Mucosa of gallbladder (tissue), 1 donor: ENCODE measurements around the gene SNCB. TPM values are rescaled to one million over a fixed set of nuclear protein-coding genes. Genes with fewer than 3 reads are reported as not detected.

Experiments
- DNase-seq: peaks from one replicate; pipeline ENCODE4 v3.0.0-alpha.2; 2020; ENCODE audit warnings: low spot score
- total RNA-seq: library from RNA; stranded (reverse); gene quantifications from one replicate; pipeline ENCODE4 v1.2.1, GENCODE V29; 2021
- donor health status: DM: no; HTN: no; CAD: no.

SNCB gene
- total RNA-seq, 1 donor from 2014 or later: 0.14 TPM

DNA sequence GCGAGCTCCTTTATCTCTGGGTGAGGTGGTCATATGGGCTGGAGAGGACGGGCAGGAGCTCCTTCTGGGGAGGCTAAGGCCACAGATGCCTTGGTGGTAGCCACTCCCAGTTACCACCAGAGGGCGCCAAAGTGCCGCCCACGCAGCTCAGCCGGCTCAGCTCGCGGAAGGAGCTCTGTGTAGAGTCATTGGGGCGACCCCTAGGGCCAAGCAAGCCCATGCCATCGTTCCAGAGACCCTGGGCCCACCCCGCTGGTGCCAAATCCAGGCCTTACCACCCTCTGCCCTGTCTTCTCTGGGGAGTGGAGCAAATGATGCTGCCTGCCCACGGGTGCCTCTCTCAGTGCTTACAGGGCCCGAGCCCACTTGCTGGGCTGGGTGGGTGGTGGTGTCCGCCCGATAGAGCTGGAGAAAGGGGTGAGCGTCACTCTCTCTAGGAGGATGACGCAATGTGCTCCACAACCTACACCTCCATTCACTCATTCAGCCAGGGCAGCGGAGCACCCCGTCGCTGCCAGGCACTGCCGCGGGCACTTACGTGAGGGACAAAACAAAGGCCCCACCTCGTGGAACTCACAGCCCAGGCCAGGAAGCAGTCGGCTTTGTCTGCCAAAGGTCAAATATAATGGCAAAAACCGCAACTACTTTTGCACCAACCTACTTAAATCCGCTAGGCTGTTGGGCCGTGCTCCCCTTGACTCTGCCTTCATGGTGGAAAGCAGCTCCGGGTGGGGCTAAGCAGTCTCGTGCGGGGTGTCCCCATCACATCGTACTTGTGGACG is 30.7 kb upstream of the SNCB start:
- peak; percentile 66 for DNase-seq

DNA sequence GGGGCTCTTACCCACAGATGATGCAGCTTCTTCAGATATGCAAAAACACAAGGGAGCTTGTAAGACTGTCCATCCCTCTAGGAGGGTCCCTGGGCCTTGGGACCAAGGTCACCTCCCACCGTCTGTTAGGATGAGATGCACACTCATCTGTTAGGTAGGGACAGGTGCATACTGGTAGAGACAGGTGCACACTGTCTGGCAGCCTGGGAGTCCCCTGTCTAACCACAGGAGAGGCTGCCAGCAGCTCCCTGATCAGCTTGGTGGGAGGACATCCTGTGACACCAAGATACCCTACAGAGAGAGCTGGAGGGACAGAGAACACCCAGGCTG is 30.2 kb upstream of the SNCB start:
- no peak for DNase-seq

DNA sequence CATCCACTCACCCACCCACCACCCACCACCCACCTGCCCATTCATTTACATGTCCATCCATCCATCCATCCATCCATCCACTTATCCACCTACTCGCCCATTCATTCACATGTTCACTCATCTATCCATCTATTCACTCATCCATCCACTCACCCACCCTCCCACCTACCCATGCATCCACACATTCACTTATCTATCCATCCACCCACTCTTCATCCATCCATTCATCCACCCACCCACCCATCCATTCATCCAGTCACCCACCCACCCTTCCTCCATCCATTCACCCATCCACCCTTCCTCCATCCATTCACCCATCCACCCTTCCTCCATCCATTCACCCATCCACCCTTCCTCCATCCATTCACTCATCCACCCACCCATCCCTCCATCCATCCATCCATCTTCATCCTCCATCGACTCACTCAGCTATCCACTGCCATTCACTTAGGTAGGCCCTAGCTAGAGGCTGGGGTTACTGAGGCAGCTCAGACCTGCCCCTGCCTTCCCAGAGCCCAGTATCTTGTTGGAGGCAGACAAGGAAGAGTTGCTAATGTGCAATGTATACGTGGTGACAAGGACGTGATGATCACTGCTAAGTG is 29.6 kb upstream of the SNCB start:
- DNase-seq: no peak

DNA sequence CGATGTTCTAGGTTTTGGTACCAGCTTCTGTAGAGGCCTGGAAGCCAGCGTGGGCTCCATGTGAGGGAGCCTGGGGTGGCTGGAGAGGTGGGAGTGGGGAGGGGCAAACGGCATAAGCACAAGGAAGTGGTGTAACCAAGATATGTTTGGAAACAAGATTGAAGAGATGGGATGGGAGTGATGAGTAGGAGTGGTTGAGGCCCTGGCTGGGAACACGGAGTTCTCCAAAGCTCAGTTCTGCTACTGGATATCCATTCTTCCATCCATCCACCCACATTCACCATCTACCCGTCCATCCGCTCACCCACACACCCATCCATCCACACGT is 29.1 kb upstream of the SNCB start:
- DNase-seq: no peak

DNA sequence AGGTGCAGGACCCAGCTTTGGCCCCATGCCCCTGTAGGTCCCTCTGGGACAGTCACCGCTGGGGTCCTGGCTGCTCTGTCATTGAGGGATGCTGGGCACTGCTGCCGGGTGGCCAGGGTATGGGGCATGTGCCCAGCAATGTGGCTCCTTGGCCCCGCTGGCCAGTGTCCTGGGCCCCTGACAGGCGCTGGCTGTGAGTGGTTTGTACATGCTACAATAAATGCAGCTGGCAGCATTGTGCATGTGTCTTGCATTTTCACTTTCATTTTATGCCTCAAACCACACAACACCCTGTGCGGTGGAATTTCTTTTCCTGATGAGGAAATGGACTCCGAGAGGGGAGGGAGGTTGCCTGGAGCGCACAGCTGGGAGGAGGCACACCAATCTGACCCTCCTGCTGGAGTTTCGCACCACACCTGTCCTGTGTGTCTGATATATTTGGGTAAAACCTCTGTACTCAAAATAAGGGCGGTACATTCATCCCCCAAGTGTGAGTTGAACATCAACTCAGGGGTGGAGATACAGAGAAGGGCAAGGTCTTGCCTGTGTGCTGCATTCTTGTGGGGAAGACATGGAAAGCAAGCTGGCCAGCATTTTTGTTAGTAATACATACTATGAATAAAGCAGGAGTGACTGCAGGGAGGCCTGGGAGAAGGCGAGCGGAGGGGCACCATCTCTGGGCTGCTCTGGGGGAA is 28.6 kb upstream of the SNCB start:
- no peak for DNase-seq

DNA sequence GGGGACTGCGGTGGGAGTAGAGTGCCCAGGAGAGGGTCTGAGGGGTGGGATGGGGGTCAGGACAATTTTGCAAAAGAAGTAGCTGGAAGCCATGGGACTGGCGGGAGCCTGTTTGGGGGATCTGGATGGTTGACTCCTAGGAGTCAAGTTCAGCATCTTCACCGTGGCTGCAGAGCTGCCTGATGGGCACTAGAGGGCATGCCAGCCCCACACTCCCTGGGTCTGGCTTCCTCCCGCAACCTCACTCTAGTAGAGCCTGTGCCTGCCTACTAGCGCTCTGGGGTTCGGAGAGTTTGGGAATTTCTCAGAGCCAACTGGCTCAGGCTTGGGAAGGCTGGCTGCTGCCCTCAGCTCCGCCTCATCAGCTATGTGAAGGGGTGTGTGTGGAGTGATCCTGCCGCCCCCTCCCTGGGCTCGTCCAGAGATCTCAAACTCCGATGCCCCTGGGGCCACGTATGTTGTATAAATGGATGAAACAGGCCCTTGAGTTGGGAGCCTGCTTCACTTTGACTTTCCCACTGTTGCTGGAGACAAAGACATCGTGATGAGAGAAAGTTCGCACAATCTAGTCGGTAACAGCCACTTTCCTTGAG is 27.8 kb upstream of the SNCB start:
- DNase-seq: peak; percentile 60

DNA sequence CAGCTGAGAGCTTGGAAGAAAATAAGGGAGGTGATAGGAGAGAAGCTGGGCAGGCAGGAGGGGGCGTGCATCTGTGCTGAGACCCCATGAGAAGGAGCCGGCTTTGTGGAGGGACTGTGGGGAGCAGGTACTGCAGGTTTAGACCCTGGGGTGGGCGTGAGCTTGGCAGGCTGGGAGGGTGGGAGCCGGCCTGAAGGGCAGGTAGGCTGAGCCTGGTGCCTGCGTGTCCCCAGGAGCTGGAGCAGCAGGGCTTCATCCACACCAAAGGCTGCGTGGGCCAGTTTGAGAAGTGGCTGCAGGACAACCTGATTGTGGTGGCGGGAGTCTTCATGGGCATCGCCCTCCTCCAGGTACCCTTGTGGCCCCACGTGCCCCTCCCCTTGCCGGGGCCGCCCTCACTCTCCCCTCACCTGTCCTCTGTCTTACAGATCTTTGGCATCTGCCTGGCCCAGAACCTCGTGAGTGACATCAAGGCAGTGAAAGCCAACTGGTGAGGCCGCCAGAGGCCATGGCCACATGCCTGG is 26.2 kb upstream of the SNCB start:
- no peak for DNase-seq

DNA sequence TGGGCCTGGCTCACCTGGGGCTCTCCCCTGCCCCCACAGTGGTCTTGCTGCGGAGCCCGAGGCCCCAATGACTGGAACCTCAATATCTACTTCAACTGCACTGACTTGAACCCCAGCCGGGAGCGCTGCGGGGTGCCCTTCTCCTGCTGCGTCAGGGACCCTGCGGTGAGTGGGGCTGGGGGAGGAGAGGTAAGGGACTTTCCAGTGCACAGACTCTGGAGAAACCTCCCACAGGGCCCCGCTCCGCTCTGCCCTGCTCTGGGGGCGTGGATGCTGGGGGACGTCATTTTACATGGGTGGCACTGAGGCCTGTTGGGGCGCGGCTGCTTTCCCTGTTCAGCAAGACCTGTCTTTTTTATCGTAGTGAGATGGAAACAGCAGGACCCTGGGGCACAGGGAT is 24.5 kb upstream of the SNCB start:
- no peak for DNase-seq

DNA sequence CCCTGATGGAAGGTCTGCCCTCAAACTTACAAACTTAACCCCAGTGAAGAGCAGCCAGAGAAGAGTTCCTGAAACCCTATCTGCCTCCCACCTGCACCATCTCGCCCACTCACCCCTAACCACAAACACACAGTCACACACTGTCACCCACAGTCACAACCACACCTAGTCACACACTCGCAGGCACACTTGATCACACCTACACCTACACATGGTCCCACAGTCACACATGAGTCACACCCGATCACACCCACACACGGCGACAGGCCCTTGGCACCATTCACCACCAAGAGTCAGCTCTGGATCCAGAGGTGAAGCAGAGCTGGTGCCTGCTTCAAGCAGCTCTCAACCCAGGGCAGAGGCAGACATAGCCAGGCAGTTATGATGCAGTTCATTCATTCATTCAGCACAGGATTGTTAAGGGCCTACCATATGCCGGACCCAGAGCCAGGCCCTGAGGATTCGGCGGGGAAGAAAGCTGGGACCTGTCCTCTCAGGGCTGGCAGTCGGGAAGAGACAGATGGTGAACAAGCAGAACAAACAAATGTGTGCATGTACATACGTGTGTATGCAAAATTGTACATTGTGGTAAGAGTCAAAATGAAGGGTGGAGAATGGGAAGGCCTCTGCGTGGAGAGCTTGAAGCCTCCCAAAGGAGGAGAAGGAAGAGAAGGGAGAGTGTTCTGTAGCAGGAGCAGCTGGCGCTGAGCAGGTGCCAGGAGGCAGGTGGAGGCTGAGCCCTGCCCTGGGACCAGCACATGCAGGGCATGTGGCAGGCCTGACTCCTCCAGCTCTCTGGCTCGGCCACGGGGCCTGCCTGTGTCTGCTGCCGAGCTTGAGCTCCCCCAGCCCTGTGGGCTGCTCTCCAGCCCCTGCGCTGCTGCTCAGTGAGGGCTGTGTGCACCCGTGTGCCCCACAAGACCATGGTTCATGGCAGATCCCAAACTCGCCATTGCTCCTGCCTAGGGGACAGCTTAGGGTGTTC is 23.4 kb upstream of the SNCB start:
- no peak for DNase-seq

DNA sequence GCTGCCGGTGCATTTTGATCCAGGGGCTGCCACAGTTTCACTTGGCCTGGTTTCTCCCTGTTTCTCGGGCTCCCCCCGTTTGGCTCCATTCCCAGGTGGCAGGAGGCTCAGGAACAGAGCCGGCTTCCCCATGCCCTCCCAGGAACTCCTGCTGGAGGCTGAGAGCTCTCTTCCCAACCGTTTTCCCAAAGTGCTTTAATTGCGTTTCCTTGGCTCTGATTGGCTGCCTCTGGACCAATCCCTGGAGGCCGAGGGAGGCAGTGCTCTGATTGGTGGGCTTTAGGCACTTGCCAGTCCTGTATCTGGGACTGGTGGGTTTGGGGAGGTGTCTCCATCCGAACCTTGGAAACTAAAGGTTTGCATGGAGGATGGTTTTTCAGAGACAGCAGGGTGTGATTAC is 21.8 kb upstream of the SNCB start:
- no peak for DNase-seq

DNA sequence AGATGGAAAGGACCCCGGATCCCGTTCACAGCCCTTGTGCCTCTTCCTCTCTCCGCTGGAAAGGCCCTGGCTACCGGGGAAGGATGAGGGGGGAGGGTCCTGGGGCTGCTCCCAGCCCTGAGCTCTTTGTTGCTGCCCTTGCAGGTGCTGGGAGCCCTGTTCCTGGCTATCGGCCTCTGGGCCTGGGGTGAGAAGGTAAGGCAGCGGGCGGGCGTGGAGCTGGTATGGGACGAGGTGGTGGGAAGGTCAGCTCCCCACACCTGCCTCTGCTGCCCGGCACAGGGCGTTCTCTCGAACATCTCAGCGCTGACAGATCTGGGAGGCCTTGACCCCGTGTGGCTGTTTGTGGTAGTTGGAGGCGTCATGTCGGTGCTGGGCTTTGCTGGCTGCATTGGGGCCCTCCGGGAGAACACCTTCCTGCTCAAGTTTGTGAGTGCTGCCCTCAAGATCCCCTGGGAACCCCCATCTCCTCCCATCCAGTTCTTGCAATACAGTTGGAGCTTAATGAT is 21.2 kb upstream of the SNCB start:
- DNase-seq: no peak

DNA sequence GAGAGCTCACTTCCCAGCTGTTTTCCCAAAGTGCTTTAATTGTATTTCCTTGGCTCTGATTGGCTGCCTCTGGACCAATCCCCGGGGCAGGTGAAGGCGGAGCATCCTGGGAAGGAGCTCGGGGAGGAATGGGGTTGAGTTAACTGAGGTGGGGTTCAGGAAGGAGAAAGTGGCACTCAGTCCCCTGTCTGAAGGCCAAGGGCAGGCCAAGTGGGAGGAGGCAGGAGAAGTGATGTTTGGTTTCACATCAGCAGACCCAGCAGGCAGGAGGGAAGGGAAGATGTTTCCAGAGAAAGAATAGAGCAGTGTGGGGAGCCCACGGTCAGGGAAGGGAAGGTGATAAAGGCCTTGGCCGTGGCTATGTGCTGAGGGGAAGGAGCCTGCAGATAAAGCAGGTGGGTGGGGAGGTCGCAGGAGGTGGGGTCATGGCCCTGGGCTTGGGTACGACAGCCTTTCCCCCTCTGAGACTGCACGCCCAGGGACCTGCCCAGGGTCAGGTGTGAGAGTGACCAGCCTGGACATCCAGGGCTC is 20.1 kb upstream of the SNCB start:
- DNase-seq: no peak

DNA sequence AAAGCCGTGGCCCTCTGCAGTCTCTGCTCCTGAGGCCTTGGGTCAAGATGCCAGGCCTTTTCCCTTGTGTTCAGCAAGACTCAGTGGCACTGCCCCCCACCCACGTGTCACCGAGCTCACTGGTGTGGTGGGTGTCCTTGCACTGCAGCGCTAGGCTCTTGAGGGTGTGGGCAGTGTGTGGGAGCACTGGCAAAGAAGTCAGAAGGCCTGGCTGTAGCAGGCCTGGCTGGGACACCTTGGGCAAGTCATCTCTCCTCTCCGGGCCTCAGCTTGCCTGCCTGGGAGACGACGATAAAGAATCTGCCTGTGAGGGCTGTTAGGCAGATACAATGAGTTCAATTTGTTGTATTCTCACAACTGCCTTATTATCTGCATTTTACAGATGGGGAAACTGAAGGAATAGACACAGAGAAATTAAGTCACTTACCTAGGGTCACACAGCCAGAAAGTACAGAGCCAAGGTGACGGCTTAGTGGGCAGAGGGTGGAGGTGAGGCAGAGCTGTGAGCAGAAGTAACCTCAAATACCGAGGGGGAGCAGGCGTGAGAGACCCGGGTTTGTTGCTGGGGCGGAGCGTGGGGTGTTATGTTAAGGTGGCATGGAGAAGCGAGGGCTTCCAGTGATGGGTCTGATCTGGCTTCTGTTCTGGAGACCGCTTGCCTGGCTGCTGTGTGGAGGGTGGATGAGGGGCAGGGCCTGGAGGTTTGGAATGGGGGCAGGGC is 18.3 kb upstream of the SNCB start:
- DNase-seq: no peak

DNA sequence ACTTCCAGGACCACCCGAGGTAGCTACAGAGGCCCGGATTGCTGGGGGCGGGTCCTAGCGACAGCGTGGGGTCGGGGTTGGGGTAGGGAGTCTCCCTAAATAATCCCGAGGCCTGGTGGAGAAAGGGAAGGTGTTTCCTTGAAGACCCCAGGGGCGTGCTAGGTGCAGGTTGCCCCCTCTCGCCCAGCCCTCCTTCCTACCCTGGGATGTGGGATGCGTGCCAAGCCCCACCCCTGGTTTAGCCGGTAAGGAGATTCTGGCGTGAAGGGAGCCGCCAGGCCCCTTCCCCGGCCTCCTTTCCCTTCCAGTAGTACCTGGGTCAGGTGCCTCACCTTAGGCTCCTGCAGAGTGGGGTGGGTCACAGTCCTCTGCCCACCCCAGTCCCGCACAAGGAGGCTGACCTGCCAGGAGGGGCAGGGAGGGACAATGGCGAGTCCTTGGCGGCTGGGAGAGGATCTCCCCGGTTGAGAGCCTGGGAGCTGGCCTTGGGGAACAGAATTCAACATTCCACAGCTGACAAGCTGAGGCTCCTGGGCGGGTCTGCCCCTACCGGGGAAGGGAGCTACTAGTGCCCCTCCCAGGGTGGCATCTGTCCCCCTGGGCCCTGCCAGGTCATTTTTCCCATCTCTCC is 17.6 kb upstream of the SNCB start:
- peak; percentile 33 for DNase-seq

DNA sequence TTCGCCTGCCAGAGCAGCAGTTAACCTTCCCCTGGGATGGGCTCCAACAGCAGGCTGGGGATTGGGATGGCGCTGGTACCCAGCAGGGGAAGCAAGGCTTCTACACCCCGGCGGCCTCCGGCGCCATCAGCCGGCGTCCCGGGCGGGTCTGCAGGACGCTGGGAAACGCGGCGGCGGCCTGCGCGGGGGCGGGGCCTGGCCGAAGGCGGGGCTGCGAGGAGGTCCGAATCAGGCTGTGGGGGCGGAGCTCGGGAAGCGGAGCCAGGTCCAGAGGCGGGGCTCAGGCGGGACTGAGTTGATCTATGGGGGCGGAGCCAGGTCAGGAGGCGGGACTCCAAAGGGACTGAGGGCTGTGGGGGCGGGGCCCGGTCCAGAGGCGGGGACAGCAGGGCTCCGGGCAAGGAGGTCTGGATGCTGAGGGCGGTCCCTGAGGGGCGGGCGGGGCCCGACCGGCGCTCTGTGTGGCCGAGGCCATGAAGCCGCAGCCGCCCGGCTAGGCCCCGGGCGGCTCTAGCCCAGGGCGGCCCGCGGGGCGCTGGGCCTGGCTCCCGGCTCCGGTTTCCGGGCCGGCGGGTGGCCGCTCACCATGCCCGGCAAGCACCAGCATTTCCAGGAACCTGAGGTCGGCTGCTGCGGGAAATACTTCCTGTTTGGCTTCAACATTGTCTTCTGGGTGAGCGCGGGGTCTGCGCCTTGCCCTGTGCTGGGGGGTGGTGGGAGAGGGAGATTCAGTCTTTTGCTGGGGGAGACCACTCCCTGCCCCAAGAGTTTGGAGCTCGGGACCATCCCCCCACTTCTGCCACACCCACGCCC is 16.9 kb upstream of the SNCB start, which contains the start of gene TSPAN17:
Gene TSPAN17 (plus strand): TSS at position 455 of the 813 bp plus-strand sequence. CDS start 132 bp downstream, at position 587.
- peak; percentile 100 for DNase-seq

DNA sequence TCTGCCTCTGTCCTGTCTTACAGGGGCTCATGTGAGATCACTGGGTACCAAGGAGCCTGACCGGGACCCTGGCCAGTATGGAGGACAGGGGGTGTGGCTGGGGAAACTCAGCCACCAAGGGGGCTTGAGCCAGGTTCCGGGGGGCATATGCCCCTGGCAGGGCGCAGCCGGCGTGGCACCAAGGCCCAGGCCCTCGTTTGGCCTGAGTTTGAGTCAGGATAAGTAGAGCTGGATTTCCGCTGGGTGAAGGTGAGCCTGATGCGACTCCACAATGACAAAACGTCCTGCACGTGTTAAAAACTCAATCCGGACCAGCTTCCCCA is 16.3 kb upstream of the SNCB start:
- no peak for DNase-seq

DNA sequence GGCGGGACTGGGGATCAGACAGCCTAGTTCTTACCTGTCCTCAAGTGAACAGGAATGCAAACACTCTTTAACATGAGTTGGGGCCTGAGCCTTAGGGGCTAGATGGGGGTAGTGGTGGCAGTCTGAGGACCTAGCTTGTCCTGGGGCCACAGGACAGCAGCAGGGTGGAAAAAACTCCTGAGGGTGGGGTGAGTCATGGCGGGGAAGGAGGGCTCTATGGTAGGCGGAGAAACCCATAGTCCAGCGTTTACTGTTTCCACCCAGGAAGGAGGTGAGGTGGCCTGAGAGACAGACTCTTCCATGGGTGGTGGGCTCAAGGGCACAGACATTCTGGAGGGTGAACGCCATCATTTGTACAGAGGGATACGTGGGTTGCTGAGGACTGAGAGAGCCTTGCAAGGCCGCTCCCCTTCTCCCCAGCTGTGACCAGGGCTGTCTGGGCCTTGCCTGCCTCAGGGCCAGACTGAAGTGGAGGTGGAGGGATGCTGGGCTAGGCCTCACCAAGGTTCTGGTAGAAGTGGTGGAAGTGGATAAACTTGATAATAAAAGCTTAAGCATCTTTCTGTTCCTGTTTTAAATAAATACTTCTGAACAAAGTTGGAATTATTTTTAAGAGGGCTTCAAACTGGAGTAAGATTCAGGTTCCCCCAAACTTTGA is 15.8 kb upstream of the SNCB start:
- DNase-seq: no peak

DNA sequence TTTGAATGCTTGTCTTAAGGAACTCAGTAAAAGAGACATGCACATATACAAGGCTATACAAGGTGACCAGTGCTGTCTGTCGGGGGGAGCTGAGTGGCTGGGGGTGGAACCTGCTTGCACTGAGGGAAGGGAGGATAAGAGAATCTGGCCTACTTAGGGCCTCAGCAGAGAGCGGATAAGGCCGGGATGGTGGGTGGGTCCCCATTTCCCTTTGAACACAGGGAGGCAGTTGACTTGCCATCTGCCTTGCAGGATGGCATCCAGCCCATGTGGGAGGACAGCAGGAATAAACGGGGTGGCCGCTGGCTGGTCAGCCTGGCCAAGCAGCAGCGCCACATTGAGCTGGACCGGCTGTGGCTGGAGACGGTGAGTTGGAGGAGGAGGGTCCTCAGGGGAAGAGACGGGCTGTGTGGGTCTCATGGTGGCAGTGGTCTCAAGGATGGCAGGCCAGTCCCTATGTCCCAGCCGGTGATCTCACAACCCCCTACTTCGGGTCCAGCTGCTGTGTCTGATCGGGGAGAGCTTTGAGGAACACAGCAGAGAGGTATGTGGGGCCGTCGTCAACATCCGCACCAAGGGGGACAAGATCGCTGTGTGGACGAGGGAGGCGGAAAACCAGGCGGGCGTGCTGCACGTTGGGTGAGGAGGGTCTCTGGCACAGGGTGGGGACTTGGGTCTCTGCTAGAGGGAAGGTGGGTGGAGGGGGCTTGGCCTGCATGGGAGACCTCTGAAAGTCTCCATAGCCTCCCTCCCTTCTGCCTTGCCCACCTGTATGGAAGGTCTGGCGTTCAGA is 14.7 kb upstream of the SNCB start:
- no peak for DNase-seq
